ENCODE measurements around the gene TERC.

TERC gene

DNA sequence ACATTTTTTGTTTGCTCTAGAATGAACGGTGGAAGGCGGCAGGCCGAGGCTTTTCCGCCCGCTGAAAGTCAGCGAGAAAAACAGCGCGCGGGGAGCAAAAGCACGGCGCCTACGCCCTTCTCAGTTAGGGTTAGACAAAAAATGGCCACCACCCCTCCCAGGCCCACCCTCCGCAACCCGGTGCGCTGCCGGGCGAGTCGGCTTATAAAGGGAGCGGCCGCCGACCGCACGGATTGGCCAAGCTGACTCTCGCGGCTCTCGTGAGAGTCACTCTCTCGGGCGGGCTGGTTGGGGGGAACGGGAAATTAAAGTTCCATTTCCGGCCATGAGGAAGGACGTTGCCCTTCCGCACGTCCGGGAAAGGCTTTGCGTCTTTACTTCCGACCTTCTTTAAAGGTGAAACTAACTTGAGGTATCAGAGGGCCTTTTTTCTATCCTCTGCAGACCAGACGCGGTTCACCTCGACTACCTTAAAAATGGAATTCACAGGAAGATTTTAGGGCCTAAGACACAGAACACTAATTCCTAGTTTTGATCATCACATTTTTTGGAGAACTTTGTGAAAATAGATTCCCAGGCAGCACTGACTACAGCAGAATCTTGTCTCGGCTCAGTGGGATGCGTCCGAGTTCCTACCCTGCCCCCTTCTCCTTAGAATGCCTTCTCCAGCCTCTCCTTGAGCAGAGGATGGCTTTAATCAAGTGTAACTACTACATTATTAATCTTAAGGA is at the start of gene TERC:
Gene TERC, minus strand, starts transcription at position 179 of the 731 bp plus-strand sequence.
- Histone ChIP-seq H3K27me3 (peaks cover 6% of the 10 kb centered on the region), H3K4me3 (ENCODE audit: low read depth in 1 of 2, low read length in 1 of 2) (peak within 1 kb of the TSS; percentile 85), H3K27ac (peak within 1 kb of the TSS; percentile 90), H3K36me3 (no peaks in the 10 kb centered on the region), H3K9me3 (no peaks in the 10 kb centered on the region), H3K4me1 (ENCODE audit: control insufficient read depth in 1 of 2, insufficient read depth in 1 of 2, low read depth in 1 of 2, low read length in 1 of 2) (peaks cover 26 to 36% of the 10 kb centered on the region in 2 experiments)
- TF ChIP-seq, protein P1, sequence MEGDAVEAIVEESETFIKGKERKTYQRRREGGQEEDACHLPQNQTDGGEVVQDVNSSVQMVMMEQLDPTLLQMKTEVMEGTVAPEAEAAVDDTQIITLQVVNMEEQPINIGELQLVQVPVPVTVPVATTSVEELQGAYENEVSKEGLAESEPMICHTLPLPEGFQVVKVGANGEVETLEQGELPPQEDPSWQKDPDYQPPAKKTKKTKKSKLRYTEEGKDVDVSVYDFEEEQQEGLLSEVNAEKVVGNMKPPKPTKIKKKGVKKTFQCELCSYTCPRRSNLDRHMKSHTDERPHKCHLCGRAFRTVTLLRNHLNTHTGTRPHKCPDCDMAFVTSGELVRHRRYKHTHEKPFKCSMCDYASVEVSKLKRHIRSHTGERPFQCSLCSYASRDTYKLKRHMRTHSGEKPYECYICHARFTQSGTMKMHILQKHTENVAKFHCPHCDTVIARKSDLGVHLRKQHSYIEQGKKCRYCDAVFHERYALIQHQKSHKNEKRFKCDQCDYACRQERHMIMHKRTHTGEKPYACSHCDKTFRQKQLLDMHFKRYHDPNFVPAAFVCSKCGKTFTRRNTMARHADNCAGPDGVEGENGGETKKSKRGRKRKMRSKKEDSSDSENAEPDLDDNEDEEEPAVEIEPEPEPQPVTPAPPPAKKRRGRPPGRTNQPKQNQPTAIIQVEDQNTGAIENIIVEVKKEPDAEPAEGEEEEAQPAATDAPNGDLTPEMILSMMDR (IDR thresholded peaks at IDR 0.05), result no peak

DNA sequence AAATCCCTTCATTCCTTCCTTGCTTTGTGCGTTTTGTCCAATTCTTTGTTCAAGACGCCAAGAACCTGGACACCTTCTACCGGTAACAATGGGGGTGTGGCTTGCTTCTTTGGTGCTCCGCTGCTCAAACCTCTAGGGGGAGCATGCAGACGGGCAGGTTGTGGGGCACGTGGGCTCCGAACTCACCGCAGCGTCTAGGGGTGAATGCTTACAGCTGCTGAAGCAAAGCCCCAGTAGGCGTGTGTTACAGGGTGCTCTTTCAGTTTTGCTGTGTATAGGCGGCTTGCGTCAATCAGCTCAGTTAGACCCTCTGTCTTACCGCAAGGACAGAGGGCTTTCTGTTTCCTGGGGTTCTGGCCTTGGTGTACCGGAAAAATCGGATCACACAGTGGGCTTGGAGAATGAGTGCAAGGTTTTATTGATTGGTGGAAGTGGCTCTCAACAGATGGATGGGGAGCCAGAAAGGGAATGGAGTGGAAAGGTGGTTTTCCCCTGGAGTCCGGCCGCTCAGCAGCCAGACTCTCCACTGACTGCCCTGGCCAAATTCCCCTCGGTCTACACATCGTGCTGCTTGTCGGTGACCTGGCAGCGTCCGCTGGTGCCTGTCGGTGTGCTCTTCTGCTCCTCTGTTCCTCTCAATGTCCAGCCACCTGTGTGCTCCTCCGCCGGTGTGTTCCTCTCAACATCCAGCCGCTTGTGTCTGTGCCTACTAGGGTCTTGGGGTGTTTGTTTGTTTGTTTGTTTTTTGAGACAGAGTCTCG is 49.1 kb upstream of the TERC start:
- Histone ChIP-seq H3K36me3 (no peaks in the 10 kb centered on the region), H3K27ac (no peak overlapping the region), H3K4me1 (ENCODE audit: control insufficient read depth in 1 of 2, insufficient read depth in 1 of 2, low read depth in 1 of 2, low read length in 1 of 2) (peaks cover 29 to 31% of the 10 kb centered on the region in 2 experiments), H3K4me3 (ENCODE audit: low read depth in 1 of 2, low read length in 1 of 2) (peak overlapping the region; percentile 61 to 66), H3K9me3 (no peaks in the 10 kb centered on the region), H3K27me3 (peaks cover 12% of the 10 kb centered on the region)
- TF ChIP-seq, protein P1 (IDR thresholded peaks at IDR 0.05), result no peak

DNA sequence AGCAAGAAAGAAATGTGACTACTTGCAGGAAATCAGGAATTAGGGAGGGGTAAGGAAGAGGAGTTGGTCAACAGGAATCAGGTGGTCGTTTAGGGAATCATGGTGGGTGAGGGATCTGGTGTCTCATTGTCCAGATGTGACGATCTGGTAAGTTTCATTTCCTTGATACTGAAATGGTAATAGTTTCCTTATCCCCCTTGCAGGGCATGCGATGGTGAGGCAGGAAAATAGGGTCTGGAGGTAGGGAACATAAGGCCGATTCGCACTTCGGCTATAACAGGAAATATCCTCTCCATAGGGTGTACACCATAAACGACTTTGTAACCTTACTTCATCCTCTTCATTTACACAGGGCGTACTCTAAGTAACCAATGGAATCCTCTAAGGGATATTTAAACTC is 48.4 kb upstream of the TERC start:
- Histone ChIP-seq H3K27ac (no peak overlapping the region), H3K9me3 (no peaks in the 10 kb centered on the region), H3K4me1 (ENCODE audit: control insufficient read depth in 1 of 2, insufficient read depth in 1 of 2, low read depth in 1 of 2, low read length in 1 of 2) (peaks cover 29 to 31% of the 10 kb centered on the region in 2 experiments), H3K27me3 (peaks cover 12% of the 10 kb centered on the region), H3K36me3 (no peaks in the 10 kb centered on the region), H3K4me3 (ENCODE audit: low read depth in 1 of 2, low read length in 1 of 2) (peak overlapping the region; percentile 61 to 66)
- TF ChIP-seq, protein P1 (IDR thresholded peaks at IDR 0.05), result no peak

DNA sequence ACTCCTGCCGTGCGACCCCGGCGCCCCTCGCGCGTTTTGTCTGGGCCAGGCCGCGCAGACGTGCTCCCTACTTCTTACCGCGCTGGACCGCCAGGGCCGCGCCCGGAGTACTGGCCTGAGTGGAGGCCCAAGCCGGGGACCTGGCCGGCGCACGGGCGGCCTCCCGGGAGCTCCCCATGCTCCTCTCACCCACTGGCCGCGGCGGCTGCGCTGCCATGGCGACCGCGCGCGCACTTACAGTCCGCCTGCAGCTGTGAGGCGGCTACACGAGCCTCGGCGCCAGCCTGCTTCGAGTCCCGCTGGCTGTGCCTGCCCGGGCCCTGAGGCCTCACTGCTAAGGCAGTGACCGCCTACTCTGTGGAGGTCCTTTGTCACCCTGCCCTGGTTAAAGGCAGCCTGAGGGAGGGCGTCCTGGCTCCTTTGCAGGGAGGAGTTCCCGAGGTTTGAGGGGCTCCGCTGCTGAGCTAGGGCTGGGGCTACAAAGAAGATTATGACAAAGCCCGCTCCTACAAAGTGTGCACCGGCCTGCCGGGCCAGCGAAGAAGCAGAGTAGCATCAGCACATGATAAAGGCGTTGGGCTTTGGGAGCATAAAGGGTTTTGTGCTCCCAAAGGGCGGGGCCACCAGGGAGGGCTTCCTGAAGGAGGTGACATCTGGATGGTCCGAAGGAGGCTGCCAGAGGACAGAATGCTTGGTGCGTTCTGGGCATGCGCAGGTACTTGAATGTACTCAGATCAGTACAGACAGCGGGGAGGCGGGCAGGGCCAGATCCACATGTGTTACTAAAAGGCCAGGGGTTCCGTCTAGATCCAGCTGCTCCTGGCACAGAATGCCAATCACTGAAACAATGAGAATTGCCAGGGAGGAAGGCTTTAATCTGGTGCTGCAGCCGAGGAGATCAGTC is 47.7 kb upstream of the TERC start, which contains the start of the genes LRRC34 and LRRIQ4:
Gene LRRC34, minus strand, starts transcription at position 573 of the 904 bp plus-strand sequence. Its CDS starts 356 bp downstream, at position 217.
Gene LRRIQ4, plus strand, starts transcription at position 539 of the 904 bp plus-strand sequence. CDS start 9,052 bp downstream, outside the sequence.
- TF ChIP-seq, protein P1 (IDR thresholded peaks at IDR 0.05), result no peak
- peaks cover 12% of the 10 kb centered on the region for H3K27me3 ChIP-seq
- H3K27ac ChIP-seq, result peak within 1 kb of the TSS; percentile 13
- H3K4me3 ChIP-seq (ENCODE audit: low read depth in 1 of 2, low read length in 1 of 2), result peak within 1 kb of the TSS; percentile 61 to 66
- no peaks in the 10 kb centered on the region for H3K36me3 ChIP-seq
- peaks cover 29 to 31% of the 10 kb centered on the region in 2 experiments for H3K4me1 ChIP-seq (ENCODE audit: control insufficient read depth in 1 of 2, insufficient read depth in 1 of 2, low read depth in 1 of 2, low read length in 1 of 2)
- H3K9me3 ChIP-seq, result no peaks in the 10 kb centered on the region

Measured in neutrophil (primary cell).